Spleen (tissue), 11 donors: ENCODE results near the gene TEX54. TPM values are rescaled to one million over a fixed set of nuclear protein-coding genes. Genes with fewer than 3 reads are reported as not detected.

Experiments
- DNase-seq: peaks from one replicate; pipeline ENCODE4 v3.0.0-alpha.2; 2020
- H3K27ac ChIP-seq, 8 donors: fragments of 200-600 bp; sonication (generic) in 7 of 8; 1 replicate in 4 of 8; 2 replicates in 4 of 8; pipeline versions ENCODE4 v1.5.0 to v1.8.0; 2016 to 2021; ENCODE audit warnings: inconsistent platforms in 4 of 8, mild to moderate bottlenecking in 4 of 8, moderate library complexity in 1 of 8
- H3K27me3 ChIP-seq, 7 donors: fragments of 200-600 bp; sonication (generic) in 6 of 7; replicated peaks in 1 of 7; 1 replicate in 4 of 7; 2 replicates in 3 of 7; pipeline versions ENCODE4 v1.5.0 to v1.8.0; 2016 to 2021; ENCODE audit warnings: inconsistent platforms in 3 of 7, mild to moderate bottlenecking in 1 of 7
- H3K36me3 ChIP-seq, 6 donors: fragments of 200-600 bp; sonication (generic) in 5 of 6; 1 replicate in 4 of 6; 2 replicates in 2 of 6; pipeline versions ENCODE4 v1.5.0 to v1.8.0; 2016 to 2021; ENCODE audit warnings: inconsistent platforms in 2 of 6
- H3K4me1 ChIP-seq, 6 donors: fragments of 200-600 bp; sonication (generic) in 5 of 6; 1 replicate in 3 of 6; 2 replicates in 3 of 6; pipeline versions ENCODE4 v1.5.0 to v1.8.0; 2016 to 2021; ENCODE audit warnings: inconsistent platforms in 3 of 6
- H3K4me3 ChIP-seq, 8 donors: fragments of 200-600 bp; sonication (generic) in 7 of 8; 1 replicate in 4 of 8; 2 replicates in 4 of 8; pipeline versions ENCODE4 v1.5.0 to v1.8.0; 2016 to 2021; ENCODE audit warnings: inconsistent platforms in 4 of 8, mild to moderate bottlenecking in 4 of 8, moderate library complexity in 2 of 8
- H3K9me3 ChIP-seq, 8 donors: fragments of 200-600 bp; sonication (generic) in 7 of 8; 1 replicate in 4 of 8; 2 replicates in 4 of 8; pipeline versions ENCODE4 v1.5.0 to v1.8.0; 2016 to 2021; ENCODE audit warnings: inconsistent platforms in 4 of 8
- CTCF ChIP-seq, 11 experiments: fragments of 200-600 bp in 7 of 11; fragments of 450-650 bp in 4 of 11; sonication (generic) in 4 of 11; IDR thresholded peaks in 8 of 11; conservative IDR thresholded peaks in 3 of 11; 1 replicate in 7 of 11; 2 replicates in 4 of 11; pipeline versions ENCODE4 v1.4.0 to v1.8.0; 2016 to 2021; ENCODE audit warnings: antibody characterized with exemption in 11 of 11, inconsistent platforms in 4 of 11, mild to moderate bottlenecking in 1 of 11
- POLR2A ChIP-seq, 3 donors: fragments of 450-650 bp; IDR thresholded peaks; one replicate each; pipeline ENCODE4 v1.5.1; 2017; ENCODE audit warnings: antibody characterized with exemption in 3 of 3, mild to moderate bottlenecking in 1 of 3
- POLR2AphosphoS5 ChIP-seq, 3 donors: sonication (generic); formaldehyde crosslinking; IDR thresholded peaks; one replicate each; pipeline ENCODE4 v1.5.1; 2017; ENCODE audit warnings: antibody characterized with exemption in 3 of 3
- WGBS, 5 donors: extraction: QIAGEN DNeasy Blood & Tissue Kit in 3 of 5; methylation state at CpG; one replicate each; pipeline versions ENCODE4 v1.1.5 to v1.1.7; 2013 to 2018; 5-methylcytosine and 5-hydroxymethylcytosine counted together
- intact Hi-C: fragments of 100-400 bp; cut with DNase I; formaldehyde crosslinking; loops from one replicate; pipeline ENCODE4 v1.15.0; 2023; ENCODE audit warnings: low total_unique reads
- polyA plus RNA-seq, 3 donors: library from polyadenylated mRNA; stranded (reverse); fragments of 200-250 nt; gene quantifications; one replicate each; pipeline ENCODE4 v1.2.1, GENCODE V29; 2013
- total RNA-seq, 7 donors: library from RNA; depleted of rRNA in 3 of 7; stranded (reverse); fragments of >200 nt in 3 of 7; fragmentation: NEBNext Ultra II Directional in 4 of 7; extraction: Animal tissue kit (Norgen Biotek cat#: 25700) in 4 of 7; gene quantifications; one replicate each; pipeline versions ENCODE4 v1.1.0 to v1.2.1, GENCODE V29; 2016 to 2021
- donor health status: healthy with polysubstance abuse.
- donor health status: DM: no; HTN: no; CAD: no; lungs with moderate emphysema.
- donor health status: DM: no; HTN: no; CAD: no.
- donor health status: Bipolar disorder and iron deficiency.
- donor health status: healthy.
- donor health status: DM: no; HTN: no; CAD: no.
- donor health status: DM: yes; HTN: yes; CAD: no.

The TEX54 gene
- total and polyA plus RNA-seq, 10 donors: not detected

GRCh38 chr11:62855571-62856332 is 23.1 kb upstream of the TEX54 start:
- Histone ChIP-seq H3K27me3 (no peaks in the 10 kb centered on the region), H3K27ac (peak overlapping the region; percentile 45 to 90 (median 86)), H3K9me3 (no peaks in the 10 kb centered on the region), H3K4me1 (peaks cover 22 to 72% (median 52%) of the 10 kb centered on the region in 6 donors), H3K36me3 (peaks cover 0 to 39% (median 33%) of the 10 kb centered on the region in 6 donors), H3K4me3 (peak overlapping the region; percentile 61 to 95 (median 85))
- DNase-seq: peak; percentile 99
- 0 to 1% (median 0%) methylated on average over 41 to 54 of the region's 54 CpGs for WGBS, 5 donors
- peak in 6 of 11 experiments; percentile 6 to 52 (median 36) for TF ChIP-seq CTCF (IDR thresholded peaks at IDR 0.05 in 8 of 11, conservative IDR thresholded peaks at IDR 0.05 in 3 of 11)
- TF ChIP-seq POLR2A (IDR thresholded peaks at IDR 0.05): peak; percentile 85 to 92 (median 91)
- peak; percentile 97 to 100 (median 99) for TF ChIP-seq POLR2AphosphoS5 (IDR thresholded peaks at IDR 0.05)
- intact Hi-C loops: loop anchor here (5.0 kb wide), 1 partner anchor 68 kb away; the partner anchor contains the start of gene TMEM179B

GRCh38 chr11:62854825-62855570 is 22.4 kb upstream of the TEX54 start:
- Histone ChIP-seq H3K4me3 (peak overlapping the region; percentile 61 to 95 (median 85)), H3K27ac (peak overlapping the region; percentile 45 to 90 (median 86)), H3K36me3 (peaks cover 0 to 39% (median 33%) of the 10 kb centered on the region in 6 donors), H3K4me1 (peaks cover 22 to 72% (median 52%) of the 10 kb centered on the region in 6 donors), H3K9me3 (no peaks in the 10 kb centered on the region), H3K27me3 (no peaks in the 10 kb centered on the region)
- intact Hi-C loops: loop anchor here (5.0 kb wide), 1 partner anchor 68 kb away; the partner anchor contains the start of gene TMEM179B
- no peak for TF ChIP-seq CTCF (IDR thresholded peaks at IDR 0.05 in 8 of 11, conservative IDR thresholded peaks at IDR 0.05 in 3 of 11)
- TF ChIP-seq POLR2AphosphoS5 (IDR thresholded peaks at IDR 0.05): no peak
- no peak for TF ChIP-seq POLR2A (IDR thresholded peaks at IDR 0.05)
- 0 to 2% (median 2%) methylated on average over 15 of the region's 15 CpGs for WGBS, 5 donors
- DNase-seq: no peak

GRCh38 chr11:62854013-62854824 is 21.6 kb upstream of the TEX54 start:
- H3K27me3 ChIP-seq: no peaks in the 10 kb centered on the region
- 10 to 15% (median 12%) methylated on average over 8 of the region's 8 CpGs for WGBS, 5 donors
- H3K36me3 ChIP-seq: peaks cover 0 to 39% (median 33%) of the 10 kb centered on the region in 6 donors
- TF ChIP-seq POLR2AphosphoS5 (IDR thresholded peaks at IDR 0.05): no peak
- TF ChIP-seq POLR2A (IDR thresholded peaks at IDR 0.05): no peak
- no peak for TF ChIP-seq CTCF (IDR thresholded peaks at IDR 0.05 in 8 of 11, conservative IDR thresholded peaks at IDR 0.05 in 3 of 11)
- intact Hi-C loops: no loop called here
- H3K9me3 ChIP-seq: no peaks in the 10 kb centered on the region
- H3K4me3 ChIP-seq: peak overlapping the region; percentile 61 to 95 (median 85)
- peaks cover 22 to 72% (median 52%) of the 10 kb centered on the region in 6 donors for H3K4me1 ChIP-seq
- peak; percentile 21 for DNase-seq
- peak overlapping the region in 6 of 8 donors; percentile 74 to 90 (median 87) for H3K27ac ChIP-seq
